Stimulated activated effector memory CD8-positive, alpha-beta T cell treated with anti-CD3 and anti-CD28 coated beads, Interleukin-12 subunit alpha, Interleukin-12 subunit beta, amount 100 ng/mL, for 72 hours (primary cell): ENCODE measurements around the gene MPDU1.

Experiments used
- ATAC-seq: fragments of 150-1000 bp; cut with Tn5 transposase; 2 replicates; pipeline ENCODE4 v1.10.0; 2021
- DNase-seq, 2 donors: peaks; one replicate each; pipeline ENCODE4 v3.0.0; 2021 to 2022; ENCODE audit warnings: low spot score in 2 of 2
- H3K27ac Mint-ChIP-seq: one replicate; pipeline ENCODE4 v1.8.0; 2022; ENCODE audit warnings: mild to moderate bottlenecking, mixed read lengths
- H3K36me3 Mint-ChIP-seq: one replicate; pipeline ENCODE4 v1.8.0; 2022; ENCODE audit warnings: mild to moderate bottlenecking, mixed read lengths
- H3K4me1 Mint-ChIP-seq: one replicate; pipeline ENCODE4 v1.8.0; 2022; ENCODE audit warnings: mixed read lengths
- H3K4me3 Mint-ChIP-seq: one replicate; pipeline ENCODE4 v1.8.0; 2022; ENCODE audit warnings: mild to moderate bottlenecking, mixed read lengths
- H3K9me3 Mint-ChIP-seq: one replicate; pipeline ENCODE4 v1.8.0; 2022; ENCODE audit warnings: mixed read lengths

MPDU1 gene

GRCh38 chr17:7557775-7558543 lies 25.7 kb upstream of the MPDU1 start:
- H3K36me3 Mint-ChIP-seq, result peaks cover 51% of the 10 kb centered on the region
- no peak for DNase-seq
- peaks cover 56% of the 10 kb centered on the region for H3K4me1 Mint-ChIP-seq
- H3K4me3 Mint-ChIP-seq, result peak overlapping the region; percentile 21
- no peaks in the 10 kb centered on the region for H3K9me3 Mint-ChIP-seq
- no peak for ATAC-seq
- peak overlapping the region; percentile 58 for H3K27ac Mint-ChIP-seq

GRCh38 chr17:7558544-7559319 lies 24.9 kb upstream of the MPDU1 start, which contains the start of gene TNFSF13:
TSS of gene TNFSF13 (plus strand) at chr17:7558750. CDS start at chr17:7559040, 290 bp downstream.
- DNase-seq, result peak in 1 of 2 donors; percentile 50
- Mint-ChIP-seq H3K27ac (peak within 1 kb of the TSS; percentile 58), H3K36me3 (peaks cover 52% of the 10 kb centered on the region), H3K4me3 (peak within 1 kb of the TSS; percentile 21), H3K9me3 (no peaks in the 10 kb centered on the region), H3K4me1 (peaks cover 53% of the 10 kb centered on the region)
- ATAC-seq, result no peak

- Mint-ChIP-seq H3K4me3 (peak overlapping the region; percentile 90), H3K4me1 (peaks cover 56% of the 10 kb centered on the region), H3K27ac (peak overlapping the region; percentile 94)
Measured at GRCh38 chr17:7559320-7560171, 24.1 kb upstream of the MPDU1 start.

GRCh38 chr17:7560172-7561027 lies 23.3 kb upstream of the MPDU1 start:
- Mint-ChIP-seq H3K9me3 (no peaks in the 10 kb centered on the region), H3K27ac (peak overlapping the region; percentile 94), H3K36me3 (peaks cover 66% of the 10 kb centered on the region), H3K4me1 (peaks cover 50% of the 10 kb centered on the region), H3K4me3 (peak overlapping the region; percentile 90)
- DNase-seq (peak in 1 of 2 donors; percentile 75), ATAC-seq (peak; percentile 35)

More at GRCh38 chr17:7559320-7560171, 24.1 kb upstream of the MPDU1 start:
- peaks cover 59% of the 10 kb centered on the region for H3K36me3 Mint-ChIP-seq
- no peak for ATAC-seq
- no peak for DNase-seq
- no peaks in the 10 kb centered on the region for H3K9me3 Mint-ChIP-seq

- H3K4me1 Mint-ChIP-seq, result peaks cover 46% of the 10 kb centered on the region
- H3K36me3 Mint-ChIP-seq, result peaks cover 67% of the 10 kb centered on the region
Measured at GRCh38 chr17:7561028-7561575, 22.6 kb upstream of the MPDU1 start.

GRCh38 chr17:7561589-7562207 lies 22.0 kb upstream of the MPDU1 start, which contains the start of gene SENP3:
TSS of gene SENP3 (plus strand) at chr17:7561919. CDS start at chr17:7563077, 1,158 bp downstream.
- Mint-ChIP-seq H3K4me1 (peaks cover 46% of the 10 kb centered on the region), H3K4me3 (peak within 1 kb of the TSS; percentile 90), H3K9me3 (no peaks in the 10 kb centered on the region), H3K27ac (peak within 1 kb of the TSS; percentile 94), H3K36me3 (peaks cover 73% of the 10 kb centered on the region)
- ATAC-seq, result peak; percentile 91
- DNase-seq, result peak; percentile 92 to 95

More at GRCh38 chr17:7561028-7561575, 22.6 kb upstream of the MPDU1 start:
- DNase-seq (peak; percentile 84 to 94), ATAC-seq (peak; percentile 81)
- Mint-ChIP-seq H3K4me3 (peak overlapping the region; percentile 90), H3K9me3 (no peaks in the 10 kb centered on the region), H3K27ac (peak overlapping the region; percentile 94)

GRCh38 chr17:7562208-7562605 lies 21.4 kb upstream of the MPDU1 start:
- Mint-ChIP-seq H3K4me3 (peak overlapping the region; percentile 90), H3K27ac (peak overlapping the region; percentile 94), H3K36me3 (peaks cover 78% of the 10 kb centered on the region), H3K4me1 (peaks cover 46% of the 10 kb centered on the region), H3K9me3 (no peaks in the 10 kb centered on the region)
- DNase-seq, result peak in 1 of 2 donors; percentile 55
- no peak for ATAC-seq

GRCh38 chr17:7563115-7563869 lies 20.4 kb upstream of the MPDU1 start:
- no peak for ATAC-seq
- no peaks in the 10 kb centered on the region for H3K9me3 Mint-ChIP-seq
- H3K4me3 Mint-ChIP-seq, result peak overlapping the region; percentile 90
- no peak for DNase-seq
- peak overlapping the region; percentile 94 for H3K27ac Mint-ChIP-seq
- peaks cover 87% of the 10 kb centered on the region for H3K36me3 Mint-ChIP-seq
- H3K4me1 Mint-ChIP-seq, result peaks cover 51% of the 10 kb centered on the region

GRCh38 chr17:7569571-7569970 lies 14.1 kb upstream of the MPDU1 start:
- DNase-seq (no peak), ATAC-seq (no peak)
- H3K4me3 Mint-ChIP-seq, result no peak overlapping the region
- peaks cover 43% of the 10 kb centered on the region for H3K4me1 Mint-ChIP-seq
- no peaks in the 10 kb centered on the region for H3K9me3 Mint-ChIP-seq
- H3K36me3 Mint-ChIP-seq, result peaks cover 99% of the 10 kb centered on the region
- peak overlapping the region; percentile 100 for H3K27ac Mint-ChIP-seq

GRCh38 chr17:7570351-7570750 lies 13.3 kb upstream of the MPDU1 start:
- ATAC-seq (no peak), DNase-seq (no peak)
- no peak overlapping the region for H3K4me3 Mint-ChIP-seq
- H3K27ac Mint-ChIP-seq, result peak overlapping the region; percentile 100
- H3K36me3 Mint-ChIP-seq, result peaks cover 99% of the 10 kb centered on the region
- H3K4me1 Mint-ChIP-seq, result peaks cover 50% of the 10 kb centered on the region
- H3K9me3 Mint-ChIP-seq, result no peaks in the 10 kb centered on the region

GRCh38 chr17:7572338-7572587 lies 11.4 kb upstream of the MPDU1 start:
- peak overlapping the region; percentile 100 for H3K27ac Mint-ChIP-seq
- peaks cover 66% of the 10 kb centered on the region for H3K4me1 Mint-ChIP-seq
- H3K9me3 Mint-ChIP-seq, result no peaks in the 10 kb centered on the region
- no peak for ATAC-seq
- peak overlapping the region; percentile 94 for H3K4me3 Mint-ChIP-seq
- peaks cover 99% of the 10 kb centered on the region for H3K36me3 Mint-ChIP-seq
- DNase-seq, result no peak

GRCh38 chr17:7572588-7573323 lies 10.9 kb upstream of the MPDU1 start:
- Mint-ChIP-seq H3K9me3 (no peaks in the 10 kb centered on the region), H3K4me1 (peaks cover 66% of the 10 kb centered on the region), H3K36me3 (peaks cover 99% of the 10 kb centered on the region), H3K4me3 (peak overlapping the region; percentile 94), H3K27ac (peak overlapping the region; percentile 100)
- DNase-seq (peak; percentile 100), ATAC-seq (peak; percentile 91)
